Mammary epithelial cell (primary cell): Measurements from ENCODE around the gene RAB20.

Experiments used
- EZH2 ChIP-seq: IDR thresholded peaks from 2 replicates; pipeline ENCODE4 v1.6.1; 2012; ENCODE audit warnings: low read length, inconsistent platforms, borderline replicate concordance
- TF ChIP-seq, protein P1 (sequence below), 2 donors: IDR thresholded peaks in 1 of 2; conservative IDR thresholded peaks in 1 of 2; 2 replicates each; pipeline ENCODE4 v1.5.1; 2011 to 2012; ENCODE audit warnings: inconsistent platforms in 2 of 2, low read length in 2 of 2, mild to moderate bottlenecking in 2 of 2, control low read depth in 1 of 2, low read depth in 1 of 2; ENCODE audit not compliant: insufficient read depth in 1 of 2; ENCODE audit errors: extremely low read depth in 1 of 2

DNA sequence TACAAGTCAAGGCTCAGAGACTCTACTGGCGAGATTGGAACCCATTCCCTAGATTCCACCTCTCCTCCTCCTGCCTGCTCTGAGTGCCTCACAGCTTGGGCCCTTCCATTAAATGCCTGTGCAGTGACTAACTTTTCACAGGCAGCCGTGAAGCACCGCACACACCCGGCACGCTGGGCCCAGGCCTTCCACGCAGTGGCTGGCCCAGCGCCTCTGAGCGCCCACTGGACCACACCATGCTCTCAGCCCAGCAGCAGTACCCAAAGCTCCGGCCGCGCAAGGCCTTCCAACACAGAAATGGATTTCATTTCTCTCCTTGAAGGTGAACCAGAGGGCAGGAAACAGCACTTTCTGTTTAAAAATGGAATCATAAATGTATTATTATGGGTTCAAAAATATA, 26.0 kb downstream of the RAB20 start:
- TF ChIP-seq, protein P1, sequence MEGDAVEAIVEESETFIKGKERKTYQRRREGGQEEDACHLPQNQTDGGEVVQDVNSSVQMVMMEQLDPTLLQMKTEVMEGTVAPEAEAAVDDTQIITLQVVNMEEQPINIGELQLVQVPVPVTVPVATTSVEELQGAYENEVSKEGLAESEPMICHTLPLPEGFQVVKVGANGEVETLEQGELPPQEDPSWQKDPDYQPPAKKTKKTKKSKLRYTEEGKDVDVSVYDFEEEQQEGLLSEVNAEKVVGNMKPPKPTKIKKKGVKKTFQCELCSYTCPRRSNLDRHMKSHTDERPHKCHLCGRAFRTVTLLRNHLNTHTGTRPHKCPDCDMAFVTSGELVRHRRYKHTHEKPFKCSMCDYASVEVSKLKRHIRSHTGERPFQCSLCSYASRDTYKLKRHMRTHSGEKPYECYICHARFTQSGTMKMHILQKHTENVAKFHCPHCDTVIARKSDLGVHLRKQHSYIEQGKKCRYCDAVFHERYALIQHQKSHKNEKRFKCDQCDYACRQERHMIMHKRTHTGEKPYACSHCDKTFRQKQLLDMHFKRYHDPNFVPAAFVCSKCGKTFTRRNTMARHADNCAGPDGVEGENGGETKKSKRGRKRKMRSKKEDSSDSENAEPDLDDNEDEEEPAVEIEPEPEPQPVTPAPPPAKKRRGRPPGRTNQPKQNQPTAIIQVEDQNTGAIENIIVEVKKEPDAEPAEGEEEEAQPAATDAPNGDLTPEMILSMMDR (conservative IDR thresholded peaks at IDR 0.05 in 1 of 2, IDR thresholded peaks at IDR 0.05 in 1 of 2; ENCODE audit: extremely low read depth in 1 of 2, insufficient read depth in 1 of 2, low read depth in 1 of 2, low read length in 2 of 2): no peak
- no peak for TF ChIP-seq EZH2
